Measurements from ENCODE around the gene TTC38.

The TTC38 gene

GRCh38 chr22:46267431-46268279, at the start of gene TTC38:
TTC38 (plus strand) TSS chr22:46268008; CDS start chr22:46268040, 32 bp downstream.
- peak; percentile 74 for DNase-seq

- no peak for DNase-seq
Measured at GRCh38 chr22:46219636-46220035, 48.2 kb upstream of the TTC38 start.

- DNase-seq = peak; percentile 6
Measured at GRCh38 chr22:46220921-46221320, 46.9 kb upstream of the TTC38 start.

GRCh38 chr22:46224044-46224897, 43.5 kb upstream of the TTC38 start:
- DNase-seq = no peak

- no peak for DNase-seq
Measured at GRCh38 chr22:46224898-46225290, 42.9 kb upstream of the TTC38 start.

GRCh38 chr22:46225631-46226030, 42.2 kb upstream of the TTC38 start:
- no peak for DNase-seq

DNA sequence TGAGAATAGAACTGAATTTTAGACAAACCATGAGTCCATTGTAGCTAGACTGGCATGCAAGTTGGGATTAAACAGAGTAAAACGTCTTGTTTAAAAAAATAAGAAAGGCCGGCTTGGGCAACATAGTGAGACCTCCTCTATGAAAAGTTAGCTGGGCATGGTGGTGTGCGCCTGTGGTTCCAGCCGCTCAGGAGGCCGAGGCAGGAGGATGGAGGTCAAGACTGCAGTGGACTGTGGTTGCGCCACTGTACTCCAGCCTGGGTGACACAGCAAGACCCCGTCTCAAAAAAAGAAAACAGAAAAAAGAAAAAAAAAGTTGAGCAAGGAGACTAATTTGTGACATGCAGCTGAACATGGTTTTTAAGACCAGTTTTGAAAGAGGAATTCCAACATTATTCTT, 41.2 kb upstream of the TTC38 start:
- no peak for DNase-seq

- DNase-seq = no peak
Measured at GRCh38 chr22:46229701-46230100, 38.1 kb upstream of the TTC38 start.

DNA sequence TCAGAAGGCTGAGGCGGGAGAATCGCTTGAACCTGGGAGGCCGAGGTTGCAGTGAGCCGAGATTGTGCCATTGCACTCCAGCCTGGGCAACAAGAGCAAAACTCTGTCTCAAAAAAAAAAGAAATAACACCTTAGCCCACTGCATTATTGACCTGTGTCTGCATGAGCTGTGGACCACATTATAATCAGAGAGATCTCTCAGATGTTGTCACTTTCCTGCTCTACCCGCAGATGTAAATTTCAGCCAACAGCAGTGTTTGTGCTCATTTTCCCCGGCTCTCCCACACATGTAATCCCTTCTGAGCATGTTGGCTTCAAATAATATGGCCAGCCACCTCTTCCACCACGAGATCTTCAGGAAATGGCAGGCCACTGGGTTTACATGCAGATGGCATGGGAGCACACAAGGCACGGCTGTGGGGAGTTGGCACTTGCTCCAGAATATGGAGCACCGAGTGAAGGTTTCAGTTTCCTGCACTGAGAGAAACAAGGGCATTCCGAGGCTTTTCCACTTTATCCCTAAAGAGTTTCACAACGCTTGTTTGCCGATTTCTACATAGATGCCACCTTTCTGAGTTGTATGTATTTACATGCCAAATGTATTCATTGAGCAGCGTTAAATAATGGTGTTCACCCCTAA, 37.4 kb upstream of the TTC38 start:
- no peak for DNase-seq

DNA sequence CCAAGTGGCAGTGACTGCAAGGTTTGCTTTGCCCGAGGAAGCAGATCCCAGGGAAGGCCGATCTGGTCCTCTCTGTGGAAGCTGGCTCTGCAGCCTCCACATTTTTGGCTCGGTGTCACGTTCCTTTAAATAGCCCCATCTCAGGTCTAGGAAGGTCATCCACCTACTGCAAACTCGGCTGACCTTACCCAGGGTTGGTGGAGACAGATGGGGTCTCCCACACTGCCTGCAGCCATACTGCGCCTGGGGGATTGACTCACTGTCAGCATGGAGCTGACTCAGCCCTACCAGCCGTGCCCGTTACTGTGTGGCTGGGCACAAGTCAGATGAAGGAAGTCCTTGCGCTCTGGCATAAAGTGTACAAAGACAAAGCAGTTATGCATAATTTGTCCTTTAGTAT, 34.6 kb upstream of the TTC38 start:
- peak; percentile 12 for DNase-seq

DNA sequence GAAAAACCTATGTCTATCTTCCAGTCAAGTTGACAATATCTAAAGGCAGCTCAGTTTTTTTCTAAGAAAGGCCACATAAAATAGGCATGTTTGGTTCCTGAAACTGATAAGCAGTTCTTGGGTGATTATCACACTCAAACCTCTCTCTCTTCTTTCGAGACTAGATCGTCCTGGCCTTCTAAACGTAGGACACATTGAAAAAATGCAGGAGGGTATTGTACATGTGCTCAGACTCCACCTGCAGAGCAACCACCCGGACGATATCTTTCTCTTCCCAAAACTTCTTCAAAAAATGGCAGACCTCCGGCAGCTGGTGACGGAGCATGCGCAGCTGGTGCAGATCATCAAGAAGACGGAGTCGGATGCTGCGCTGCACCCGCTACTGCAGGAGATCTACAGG, 32.8 kb upstream of the TTC38 start:
- no peak for DNase-seq

DNA sequence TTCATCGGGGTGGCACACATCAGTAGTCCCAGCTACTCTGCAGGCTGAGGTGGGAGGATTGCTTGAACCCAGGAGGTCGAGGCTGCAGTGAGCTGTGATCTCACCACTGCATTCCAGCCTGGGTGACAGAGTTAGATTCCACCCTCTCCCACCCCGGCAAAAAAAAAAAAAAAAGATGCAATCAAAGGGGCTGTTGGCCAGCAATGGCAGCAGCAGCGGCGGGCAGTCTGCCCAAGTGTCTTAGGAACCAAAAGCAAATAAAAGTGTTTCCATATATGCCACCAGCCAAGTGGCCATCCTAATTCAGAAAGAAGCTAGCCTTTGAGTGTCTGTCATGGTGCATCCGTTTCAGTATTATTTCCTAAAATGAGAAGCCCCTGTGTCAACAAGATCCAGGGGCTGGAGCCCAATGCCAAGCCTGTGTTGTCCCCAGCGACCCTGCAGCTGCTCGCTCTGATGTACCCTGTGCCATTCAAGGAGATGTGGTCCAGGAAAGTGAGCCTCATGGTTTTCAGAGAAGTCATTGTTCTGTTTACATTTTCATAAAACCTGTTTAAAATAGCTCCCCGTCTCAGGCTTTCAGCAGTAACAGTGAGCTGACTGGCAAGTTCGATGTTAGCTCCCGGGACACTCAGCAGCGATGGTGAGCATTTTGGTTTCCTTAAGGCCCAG, 30.2 kb upstream of the TTC38 start:
- no peak for DNase-seq

DNA sequence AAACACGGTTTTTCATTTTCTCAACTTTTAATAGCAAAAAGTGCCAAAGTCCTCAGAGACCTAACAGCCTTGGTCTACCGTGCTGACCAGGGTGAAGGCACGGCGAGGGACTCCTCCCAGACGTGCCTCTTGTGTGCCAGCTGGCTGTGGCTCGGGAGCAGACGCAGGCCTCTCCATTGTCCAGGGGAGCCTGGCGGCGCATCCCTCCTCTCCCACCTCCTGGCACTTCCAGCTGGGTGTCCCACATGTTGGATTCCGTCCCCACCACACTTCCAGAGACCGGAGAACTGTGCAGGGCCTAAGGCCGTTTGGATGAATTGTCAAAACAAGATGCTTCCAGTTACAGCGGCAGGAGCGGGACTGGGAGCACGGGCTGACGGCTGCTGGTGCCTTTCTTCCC, 29.3 kb upstream of the TTC38 start:
- no peak for DNase-seq

DNA sequence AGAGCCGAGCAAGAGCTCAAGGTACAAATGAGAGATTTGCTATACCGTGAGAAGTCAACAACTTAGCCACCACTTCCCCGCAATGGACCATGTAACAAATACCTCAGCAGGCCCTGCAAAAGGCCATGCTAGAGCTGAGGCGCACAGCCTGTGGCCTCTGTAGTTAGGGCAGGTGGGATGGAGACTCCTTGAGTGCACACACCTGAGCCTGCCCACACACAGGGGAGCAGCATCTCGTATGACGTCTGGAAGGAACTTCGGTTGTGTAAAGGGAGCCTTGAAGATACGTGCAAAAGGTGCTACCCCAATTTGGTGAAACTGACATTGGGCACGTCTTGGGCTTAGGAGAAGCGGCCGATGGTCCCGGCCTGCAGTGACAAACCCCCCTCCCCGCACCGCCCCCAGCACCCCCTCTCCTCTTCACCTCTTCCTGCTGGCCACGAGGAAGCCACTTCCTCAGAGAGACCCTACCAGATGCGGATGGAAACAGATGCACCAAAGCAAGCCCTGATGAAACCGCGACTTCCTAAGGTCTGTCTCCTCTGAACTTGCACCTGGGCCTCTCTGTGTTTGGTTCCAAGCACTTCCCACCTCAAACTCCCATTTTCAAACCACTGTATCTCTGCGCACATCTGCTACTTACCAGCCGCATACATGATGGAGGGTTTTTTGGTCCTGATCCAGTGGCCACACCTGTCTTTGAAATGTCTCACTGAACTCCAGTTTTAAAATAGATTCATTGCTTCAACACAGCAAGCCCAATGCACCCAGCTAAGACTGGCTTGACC, 28.4 kb upstream of the TTC38 start:
- no peak for DNase-seq

- DNase-seq = no peak
Measured at GRCh38 chr22:46240073-46240472, 27.7 kb upstream of the TTC38 start.

DNA sequence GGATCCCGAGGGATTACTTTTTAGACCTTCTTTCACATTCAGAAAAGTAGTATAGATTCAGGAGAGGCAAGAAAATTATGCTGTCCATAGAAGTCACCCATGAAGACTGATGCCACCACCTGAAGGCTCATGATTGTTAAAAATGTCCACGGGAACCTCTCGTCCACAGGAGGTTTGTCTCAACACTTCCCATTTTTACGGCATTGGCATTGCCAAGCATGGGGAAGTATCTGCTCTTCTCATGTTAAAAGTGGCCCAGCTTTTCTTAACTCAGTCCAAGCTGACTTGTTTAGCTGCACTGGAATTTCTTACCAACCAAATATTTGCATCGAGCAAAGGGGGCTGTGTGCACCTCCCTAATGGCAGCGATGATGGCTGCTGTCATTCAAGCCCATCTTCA, 27.3 kb upstream of the TTC38 start:
- DNase-seq = no peak

DNA sequence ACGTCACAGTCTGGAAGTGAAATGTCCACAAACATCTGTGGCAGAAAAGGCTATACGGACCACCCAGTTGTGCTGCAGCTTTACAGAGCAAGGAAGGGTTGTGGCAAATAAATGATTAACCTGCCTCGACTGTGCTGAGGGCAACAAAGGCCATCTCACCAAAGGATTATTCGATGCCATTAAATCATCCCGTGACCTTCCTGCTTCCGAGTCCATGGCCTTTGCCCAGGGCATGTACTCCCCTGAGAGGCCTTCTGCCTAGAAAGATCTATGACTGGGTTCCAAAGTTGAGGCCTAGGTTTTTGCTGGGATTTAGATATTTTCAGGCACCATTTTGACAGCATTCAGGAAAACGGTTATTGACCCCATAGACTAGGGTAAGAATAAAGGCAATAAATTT, 26.9 kb upstream of the TTC38 start:
- no peak for DNase-seq

- no peak for DNase-seq
Measured at GRCh38 chr22:46241396-46242007, 26.3 kb upstream of the TTC38 start.

- DNase-seq = no peak
Measured at GRCh38 chr22:46242076-46242475, 25.7 kb upstream of the TTC38 start.

DNA sequence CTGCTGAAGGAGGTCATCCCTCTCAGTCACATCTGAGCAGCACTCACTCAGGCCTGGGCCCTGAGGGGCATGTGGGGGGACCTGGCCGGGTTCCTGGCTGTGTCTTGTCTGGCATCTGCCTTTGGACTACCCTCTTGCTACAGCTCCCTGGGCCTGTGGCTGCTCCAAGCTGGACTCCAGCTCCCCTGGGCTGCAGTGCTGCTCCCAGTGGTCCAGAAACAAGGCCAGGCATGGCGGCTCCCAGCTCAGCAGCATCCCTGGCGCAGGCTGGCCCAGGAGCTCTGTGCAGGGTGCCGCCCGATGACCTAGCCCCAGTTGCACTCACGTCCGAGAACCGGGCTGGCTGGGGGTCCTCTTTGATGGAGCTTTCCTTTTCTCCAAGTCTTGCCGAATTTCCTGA, 23.0 kb upstream of the TTC38 start:
- DNase-seq = no peak

DNA sequence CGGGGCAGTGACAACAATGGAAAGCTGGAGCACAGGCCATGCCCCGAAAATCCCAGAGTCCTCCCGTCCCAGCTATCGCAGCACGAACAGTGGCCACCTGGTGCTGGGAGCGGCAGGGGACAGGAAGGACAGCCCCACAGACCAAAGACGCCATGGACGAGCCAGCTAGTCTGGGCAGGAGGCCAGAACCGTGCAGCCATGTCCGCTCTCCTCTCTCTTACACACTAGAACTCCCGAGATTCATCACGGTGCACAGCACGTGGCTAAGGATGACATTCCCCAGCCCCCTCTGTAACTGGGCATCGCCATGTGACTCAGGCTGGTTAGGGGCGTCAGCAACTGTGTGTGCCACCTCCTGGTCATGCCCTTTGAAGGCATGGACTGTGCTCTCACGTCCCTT, 22.3 kb upstream of the TTC38 start:
- DNase-seq = no peak

GRCh38 chr22:46246178-46246577, 21.6 kb upstream of the TTC38 start:
- DNase-seq = no peak

Data from fibroblast of skin of right quadriceps (primary cell).